Measurements from ENCODE around the gene PWP1. TPM values are rescaled to one million over a fixed set of nuclear protein-coding genes. Genes with fewer than 3 reads are reported as not detected.

PWP1 gene
- total RNA-seq = 10 to 100 TPM; 39.7 to 98.7 (median 49.6) TPM

DNA sequence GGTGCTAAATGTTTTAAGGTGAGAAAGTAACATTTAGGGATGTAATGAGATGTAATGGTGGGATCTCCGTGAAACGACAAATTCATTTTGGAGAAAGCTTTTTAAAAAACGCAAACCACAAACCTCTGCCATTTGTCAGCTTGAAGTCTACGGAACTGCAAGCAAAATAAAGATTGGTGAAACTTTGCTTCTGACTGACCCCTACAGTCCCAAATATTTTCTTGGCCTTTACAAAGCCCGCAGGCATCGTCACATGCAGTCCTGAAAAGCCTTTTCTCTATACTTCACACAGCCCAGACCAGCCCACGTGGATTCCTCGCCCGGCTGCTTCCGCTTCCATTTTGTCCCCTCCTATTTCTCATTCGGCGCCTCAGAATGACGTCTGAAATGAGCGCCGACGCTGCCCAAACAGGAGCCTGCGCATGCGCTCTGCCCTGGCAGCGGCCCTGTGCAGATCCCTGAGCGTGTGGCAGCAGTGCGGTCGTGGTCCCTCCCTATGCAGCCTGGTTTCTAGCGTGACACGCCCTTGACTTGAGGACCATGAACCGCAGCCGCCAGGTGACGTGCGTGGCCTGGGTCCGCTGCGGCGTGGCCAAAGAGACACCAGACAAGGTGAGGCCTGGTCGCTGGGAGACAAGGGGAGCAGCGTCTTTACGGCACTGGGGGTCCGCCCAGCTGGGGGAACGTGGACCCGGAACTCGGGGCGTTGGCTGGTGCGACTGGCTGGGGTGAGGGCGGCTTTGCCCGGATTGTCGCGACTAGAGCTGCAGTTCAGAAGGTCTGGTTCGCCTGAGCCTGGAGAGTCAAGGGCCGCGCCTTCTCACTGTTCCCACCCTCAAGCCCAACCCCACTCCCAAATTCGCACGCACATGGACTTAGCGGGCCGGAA lies at the start of gene PWP1:
TSS of gene PWP1 (plus strand) at position 440 of the 889 bp plus-strand sequence. CDS start at position 541, 101 bp downstream.
- DNase-seq (ENCODE audit: extremely low spot score) = peak; percentile 98
- WGBS = under 1% methylated on average over 31 of the region's 51 CpGs
- Histone ChIP-seq H3K4me1 (peaks cover 14 to 32% (median 22%) of the 10 kb centered on the region in 4 donors), H3K36me3 (peaks cover 19 to 25% (median 25%) of the 10 kb centered on the region in 4 donors), H3K27ac (replicated peaks in 1 of 4) (peak within 1 kb of the TSS; percentile 68 to 86 (median 75)), H3K9me3 (no peaks in the 10 kb centered on the region), H3K27me3 (peaks cover 0 to 8% (median 0%) of the 10 kb centered on the region in 4 donors), H3K4me3 (peak within 1 kb of the TSS; percentile 75 to 91 (median 78))
- intact Hi-C loops (cut with DNase I) = loop anchor here (5.0 kb wide), 1 partner anchor 77 kb away; the partner anchor contains the start of gene PRDM4
- no peak for TF ChIP-seq EP300 (IDR thresholded peaks at IDR 0.05)
- TF ChIP-seq POLR2A (IDR thresholded peaks at IDR 0.05; ENCODE audit: low read depth) = no peak
- TF ChIP-seq, protein P1, sequence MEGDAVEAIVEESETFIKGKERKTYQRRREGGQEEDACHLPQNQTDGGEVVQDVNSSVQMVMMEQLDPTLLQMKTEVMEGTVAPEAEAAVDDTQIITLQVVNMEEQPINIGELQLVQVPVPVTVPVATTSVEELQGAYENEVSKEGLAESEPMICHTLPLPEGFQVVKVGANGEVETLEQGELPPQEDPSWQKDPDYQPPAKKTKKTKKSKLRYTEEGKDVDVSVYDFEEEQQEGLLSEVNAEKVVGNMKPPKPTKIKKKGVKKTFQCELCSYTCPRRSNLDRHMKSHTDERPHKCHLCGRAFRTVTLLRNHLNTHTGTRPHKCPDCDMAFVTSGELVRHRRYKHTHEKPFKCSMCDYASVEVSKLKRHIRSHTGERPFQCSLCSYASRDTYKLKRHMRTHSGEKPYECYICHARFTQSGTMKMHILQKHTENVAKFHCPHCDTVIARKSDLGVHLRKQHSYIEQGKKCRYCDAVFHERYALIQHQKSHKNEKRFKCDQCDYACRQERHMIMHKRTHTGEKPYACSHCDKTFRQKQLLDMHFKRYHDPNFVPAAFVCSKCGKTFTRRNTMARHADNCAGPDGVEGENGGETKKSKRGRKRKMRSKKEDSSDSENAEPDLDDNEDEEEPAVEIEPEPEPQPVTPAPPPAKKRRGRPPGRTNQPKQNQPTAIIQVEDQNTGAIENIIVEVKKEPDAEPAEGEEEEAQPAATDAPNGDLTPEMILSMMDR (IDR thresholded peaks at IDR 0.05) = peak in 1 of 3 experiments; percentile 21
- peak; percentile 93 to 95 for TF ChIP-seq POLR2AphosphoS5 (IDR thresholded peaks at IDR 0.05)

DNA sequence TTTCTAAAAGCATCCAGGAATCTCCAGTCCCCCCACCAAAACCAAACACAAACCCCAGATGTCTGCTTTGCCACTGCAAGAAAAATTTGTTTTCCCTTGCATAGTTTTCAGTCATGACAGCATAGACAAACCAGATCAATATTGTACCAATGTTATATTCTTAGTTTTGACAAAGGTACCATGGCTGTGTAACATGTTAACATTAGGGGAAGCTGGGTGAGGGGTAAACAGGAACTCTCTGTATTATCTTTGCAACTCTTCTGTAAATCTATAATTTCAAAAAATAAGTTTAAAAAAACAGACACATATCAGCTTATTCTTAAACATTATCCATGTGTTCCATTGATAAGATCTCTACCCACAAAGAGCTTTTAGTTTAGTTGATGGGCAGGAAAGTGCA lies 44.4 kb upstream of the PWP1 start:
- TF ChIP-seq, protein P1 (IDR thresholded peaks at IDR 0.05) = no peak
- no peak for TF ChIP-seq POLR2A (IDR thresholded peaks at IDR 0.05; ENCODE audit: low read depth)
- no peak for TF ChIP-seq POLR2AphosphoS5 (IDR thresholded peaks at IDR 0.05)
- TF ChIP-seq EP300 (IDR thresholded peaks at IDR 0.05) = no peak
- Histone ChIP-seq H3K4me1 (peaks cover 0 to 2% (median 0%) of the 10 kb centered on the region in 4 donors), H3K36me3 (no peaks in the 10 kb centered on the region), H3K9me3 (no peaks in the 10 kb centered on the region), H3K27me3 (peaks cover 0 to 31% (median 0%) of the 10 kb centered on the region in 4 donors), H3K4me3 (no peak overlapping the region), H3K27ac (replicated peaks in 1 of 4) (no peak overlapping the region)
- no peak for DNase-seq (ENCODE audit: extremely low spot score)
- intact Hi-C loops (cut with DNase I) = no loop called here

DNA sequence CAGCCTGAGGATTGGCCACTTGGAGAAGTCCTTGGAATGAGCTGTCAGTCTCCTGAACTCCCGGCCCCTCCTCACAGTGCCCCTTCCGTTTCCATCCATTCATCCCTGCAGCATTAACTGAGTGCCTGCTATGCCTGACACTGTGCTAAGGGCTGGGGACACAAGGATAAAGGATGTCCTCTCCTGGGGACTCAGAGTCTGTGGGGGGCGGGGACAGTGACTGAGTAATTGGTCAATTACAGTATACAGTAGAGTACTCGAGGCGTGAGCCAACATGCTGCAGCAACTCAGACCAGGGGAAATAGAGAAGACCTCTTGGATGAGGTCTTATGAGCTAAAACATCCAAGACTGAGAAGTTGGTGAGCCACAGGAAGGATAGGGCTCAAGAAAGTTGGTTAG lies 43.4 kb upstream of the PWP1 start:
- H3K27me3 ChIP-seq = peaks cover 0 to 31% (median 0%) of the 10 kb centered on the region in 4 donors
- intact Hi-C loops (cut with DNase I) = no loop called here
- no peaks in the 10 kb centered on the region for H3K36me3 ChIP-seq
- H3K4me1 ChIP-seq = peaks cover 0 to 2% (median 0%) of the 10 kb centered on the region in 4 donors
- no peak for DNase-seq (ENCODE audit: extremely low spot score)
- TF ChIP-seq EP300 (IDR thresholded peaks at IDR 0.05) = no peak
- no peak for TF ChIP-seq POLR2A (IDR thresholded peaks at IDR 0.05; ENCODE audit: low read depth)
- TF ChIP-seq POLR2AphosphoS5 (IDR thresholded peaks at IDR 0.05) = no peak
- TF ChIP-seq, protein P1 (IDR thresholded peaks at IDR 0.05) = no peak
- H3K4me3 ChIP-seq = no peak overlapping the region
- WGBS = 76% methylated on average over 4 of the region's 5 CpGs
- H3K27ac ChIP-seq (replicated peaks in 1 of 4) = no peak overlapping the region
- H3K9me3 ChIP-seq = no peaks in the 10 kb centered on the region

DNA sequence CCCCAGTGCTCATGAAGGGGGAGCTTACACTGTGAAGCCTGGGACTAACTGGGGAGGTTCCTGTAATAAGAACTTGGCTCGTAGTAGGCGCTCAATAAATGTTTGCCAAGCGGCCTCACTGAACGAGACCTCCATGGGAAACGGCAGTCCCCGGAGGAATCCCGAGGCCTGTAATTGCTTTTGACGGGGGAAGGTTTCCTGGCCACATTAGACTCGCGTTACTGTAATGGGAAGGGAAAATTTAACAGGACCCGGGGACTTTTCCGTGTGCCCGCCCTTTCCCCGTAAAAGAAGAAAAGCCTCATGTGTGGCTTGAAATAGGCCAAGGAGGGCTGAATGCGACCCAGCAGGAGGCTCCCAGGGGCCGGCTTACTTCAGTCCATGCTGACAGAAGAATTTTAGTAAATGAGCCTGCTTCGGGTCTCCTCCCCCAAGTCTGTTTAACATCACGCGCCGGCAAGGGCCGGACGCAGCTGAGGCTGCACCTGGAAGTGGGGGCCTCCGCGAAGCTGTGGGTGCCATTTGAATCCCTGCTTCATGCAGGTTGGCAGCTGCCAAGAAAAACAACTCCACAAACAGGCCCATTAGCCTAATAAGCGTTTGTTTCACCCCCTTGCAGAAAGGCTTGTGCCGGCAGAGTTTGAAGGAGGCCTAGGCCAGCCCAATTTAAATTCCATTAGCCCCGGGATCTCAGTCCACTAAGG lies 39.8 kb upstream of the PWP1 start:
- WGBS = 52% methylated on average over 24 of the region's 27 CpGs
- DNase-seq (ENCODE audit: extremely low spot score) = no peak
- no peak overlapping the region for H3K4me3 ChIP-seq
- no peaks in the 10 kb centered on the region for H3K9me3 ChIP-seq
- H3K27ac ChIP-seq (replicated peaks in 1 of 4) = peak overlapping the region in 1 of 4 donors; percentile 20
- H3K36me3 ChIP-seq = no peaks in the 10 kb centered on the region
- peaks cover 0 to 31% (median 0%) of the 10 kb centered on the region in 4 donors for H3K27me3 ChIP-seq
- intact Hi-C loops (cut with DNase I) = no loop called here
- H3K4me1 ChIP-seq = peaks cover 0 to 2% (median 0%) of the 10 kb centered on the region in 4 donors
- TF ChIP-seq, protein P1 (IDR thresholded peaks at IDR 0.05) = no peak
- TF ChIP-seq POLR2AphosphoS5 (IDR thresholded peaks at IDR 0.05) = no peak
- no peak for TF ChIP-seq EP300 (IDR thresholded peaks at IDR 0.05)
- no peak for TF ChIP-seq POLR2A (IDR thresholded peaks at IDR 0.05; ENCODE audit: low read depth)

Measured in esophagus muscularis mucosa (tissue), 4 donors.